ENCODE results near the gene ADISSP. TPM values are rescaled to one million over a fixed set of nuclear protein-coding genes. Genes with fewer than 3 reads are reported as not detected.
"Not testable (repeated sequence)": the region's sequence is repeated elsewhere in the genome, so short reads cannot be mapped to it uniquely, and the experiment has no call there.

The ADISSP gene
- total RNA-seq, 1 experiment from 2014 or later: 99.4 TPM

DNA sequence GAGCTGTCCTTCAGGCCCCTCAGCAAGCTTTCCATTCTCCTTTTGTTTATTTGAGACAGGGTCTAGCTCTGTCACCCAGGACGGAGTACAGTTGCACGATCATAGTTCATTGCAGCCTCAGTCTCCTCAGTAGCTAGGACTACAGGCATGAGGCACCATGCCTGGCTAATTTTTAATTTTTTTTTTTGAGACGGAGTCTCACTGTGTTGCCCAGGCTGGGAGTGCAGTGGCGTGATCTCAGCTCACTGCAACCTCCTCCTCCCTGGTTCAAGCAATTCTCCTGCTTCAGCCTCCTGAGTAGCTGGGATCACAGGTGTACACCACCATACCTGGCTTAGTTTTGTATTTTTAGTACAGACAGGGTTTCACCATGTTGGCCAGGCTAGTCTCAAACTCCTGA, 21.6 kb upstream of the ADISSP start:
- H3K4me2 ChIP-seq (ENCODE audit: low read length): peak overlapping the region; percentile 56
- H3K9me2 ChIP-seq (ENCODE audit: insufficient read depth); H2AFZ ChIP-seq (ENCODE audit: low read depth, low read length, poor library complexity, severe bottlenecking); H3K36me3 ChIP-seq (ENCODE audit: control insufficient read depth in 1 of 2, insufficient read depth in 2 of 2, low read length in 2 of 2); RAD21 ChIA-PET (ENCODE audit: low non-redundant PET in 1 of 2, low total read pairs in 2 of 2, uncharacterized antibody in 2 of 2, unreplicated experiment in 2 of 2); BruUV-seq (replicated peaks); ATAC-seq; H4K20me1 ChIP-seq (ENCODE audit: insufficient read depth); DNase-seq (ENCODE audit: low read depth, low spot score); H3K9me3 ChIP-seq (ENCODE audit: control insufficient read depth in 1 of 2, insufficient read depth in 1 of 2, low read depth in 1 of 2, low read length in 2 of 2); POLR2A ChIA-PET; H3K27me3 ChIP-seq (ENCODE audit: insufficient read depth, low read length); H3K27ac ChIP-seq (ENCODE audit: low read depth, low read length): not testable (repeated sequence)
- intact Hi-C loops (cut with micrococcal nuclease): loop anchor here (5.0 kb wide), 1 partner anchor 298 kb away; no protein-coding TSS in a partner anchor
- peaks cover 25 to 39% of the 10 kb centered on the region in 2 experiments for H3K4me1 ChIP-seq (ENCODE audit: control insufficient read depth in 1 of 2, insufficient read depth in 2 of 2, low read length in 2 of 2)
- H3K79me2 ChIP-seq (ENCODE audit: insufficient read depth, low read length): peaks cover 20% of the 10 kb centered on the region
- CTCF ChIA-PET: interaction anchor here (2.2 kb wide), 1 partner anchor 29 kb away, joined by 10 read pairs; no protein-coding TSS in a partner anchor
- peak overlapping the region; percentile 28; the same call in 1 of the 2 replicates for H3K9ac ChIP-seq (ENCODE audit: low read length)
- peak overlapping the region in 1 of 2 experiments; percentile 16; a peak in 1 of 4 replicates for H3K4me3 ChIP-seq (replicated peaks in 1 of 2; ENCODE audit: low read depth in 1 of 2, low read length in 2 of 2)

DNA sequence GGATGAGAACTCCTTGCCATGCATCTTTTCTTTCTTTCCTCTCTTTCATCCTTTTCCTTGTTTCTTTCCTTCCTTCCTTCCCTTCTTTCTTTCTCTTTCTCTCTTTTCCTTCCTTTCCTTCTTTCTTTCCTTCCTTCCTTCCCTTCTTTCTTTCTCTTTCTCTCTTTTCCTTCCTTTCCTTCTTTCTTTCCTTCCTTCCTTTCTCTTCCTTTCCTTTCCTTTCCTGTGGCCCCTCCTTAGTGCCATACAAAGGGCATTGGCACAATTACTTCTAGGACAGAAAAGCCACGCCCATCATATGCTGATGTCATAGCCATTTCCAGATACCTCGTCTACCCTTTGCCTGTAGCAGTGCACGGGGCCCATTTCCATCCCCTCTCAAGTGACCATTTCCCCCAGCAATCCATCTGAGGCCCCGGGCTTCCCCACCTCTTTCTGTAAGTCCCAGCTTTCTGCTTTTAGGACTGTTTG, 21.2 kb upstream of the ADISSP start:
- ChIA-PET POLR2A (interaction anchor here (0.6 to 0.9 kb wide), 2 partner anchors 25 to 49 kb away, joined by 3 to 6 read pairs; no protein-coding TSS in a partner anchor), RAD21 (ENCODE audit: low non-redundant PET in 1 of 2, low total read pairs in 2 of 2, uncharacterized antibody in 2 of 2, unreplicated experiment in 2 of 2) (no interaction called here), CTCF (interaction anchor here (2.2 kb wide), 1 partner anchor 30 kb away, joined by 10 read pairs; no protein-coding TSS in a partner anchor)
- Histone ChIP-seq H3K9me2 (ENCODE audit: insufficient read depth) (no peaks in the 10 kb centered on the region), H3K4me1 (ENCODE audit: control insufficient read depth in 1 of 2, insufficient read depth in 2 of 2, low read length in 2 of 2) (peaks cover 25 to 40% of the 10 kb centered on the region in 2 experiments), H3K79me2 (ENCODE audit: insufficient read depth, low read length) (peaks cover 24% of the 10 kb centered on the region), H3K9ac (ENCODE audit: low read length) (peak overlapping the region; percentile 28; the same call in 1 of the 2 replicates), H3K4me2 (ENCODE audit: low read length) (peak overlapping the region; percentile 56), H3K4me3 (replicated peaks in 1 of 2; ENCODE audit: low read depth in 1 of 2, low read length in 2 of 2) (peak overlapping the region in 1 of 2 experiments; percentile 16; a peak in 1 of 4 replicates), H3K27me3 (ENCODE audit: insufficient read depth, low read length) (no peaks in the 10 kb centered on the region), H3K27ac (ENCODE audit: low read depth, low read length) (no peak overlapping the region), H3K36me3 (ENCODE audit: control insufficient read depth in 1 of 2, insufficient read depth in 2 of 2, low read length in 2 of 2) (peaks cover 0 to 8% of the 10 kb centered on the region in 2 experiments; a peak in 1 of 4 replicates), H2AFZ (ENCODE audit: low read depth, low read length, poor library complexity, severe bottlenecking) (no peak overlapping the region), H3K9me3 (ENCODE audit: control insufficient read depth in 1 of 2, insufficient read depth in 1 of 2, low read depth in 1 of 2, low read length in 2 of 2) (no peaks in the 10 kb centered on the region), H4K20me1 (ENCODE audit: insufficient read depth) (no peaks in the 10 kb centered on the region)
- ATAC-seq (peak; percentile 57), DNase-seq (ENCODE audit: low read depth, low spot score) (no peak)
- BruUV-seq (replicated peaks): no TSS peak
- intact Hi-C loops (cut with micrococcal nuclease): loop anchor here (1.0 to 5.0 kb wide), 2 partner anchors 30 to 299 kb away; no protein-coding TSS in a partner anchor
- TF ChIP-seq POLR2AphosphoS5 (IDR thresholded peaks at IDR 0.05; ENCODE audit: low read depth, low read length) (no peak), POLR2A (IDR thresholded peaks at IDR 0.05; ENCODE audit: borderline replicate concordance, extremely low read depth, insufficient read depth, insufficient read length) (no peak)

Data from HCT116 (cell line).